Duodenal mucosa (tissue), 2 donors: ENCODE data around the gene CXCL8.
"Not testable (repeated sequence)": the region's sequence is repeated elsewhere in the genome, so short reads cannot be mapped to it uniquely, and the experiment has no call there.

ENCODE experiments used
- H3K27ac ChIP-seq: one replicate; pipeline ENCODE4 v1.7.0; 2013; ENCODE audit warnings: low read depth, low read length
- H3K27me3 ChIP-seq, 2 donors: one replicate each; pipeline ENCODE4 v1.7.0; 2013; ENCODE audit warnings: low read length in 2 of 2, control low read depth in 1 of 2; ENCODE audit not compliant: insufficient read depth in 2 of 2, control insufficient read depth in 1 of 2
- H3K36me3 ChIP-seq, 2 donors: one replicate each; pipeline ENCODE4 v1.7.0; 2013; ENCODE audit warnings: low read length in 2 of 2, control low read depth in 1 of 2; ENCODE audit not compliant: insufficient read depth in 2 of 2, control insufficient read depth in 1 of 2
- H3K4me1 ChIP-seq, 2 donors: one replicate each; pipeline ENCODE4 v1.7.0; 2013; ENCODE audit warnings: low read length in 2 of 2, control low read depth in 1 of 2; ENCODE audit not compliant: insufficient read depth in 2 of 2, control insufficient read depth in 1 of 2
- H3K4me3 ChIP-seq, 2 donors: one replicate each; pipeline ENCODE4 v1.7.0; 2013; ENCODE audit warnings: low read length in 2 of 2, low read depth in 1 of 2
- H3K9ac ChIP-seq, 2 donors: one replicate each; pipeline ENCODE4 v1.7.0; 2013; ENCODE audit warnings: low read length in 2 of 2, low read depth in 1 of 2
- H3K9me3 ChIP-seq, 2 donors: one replicate each; pipeline ENCODE4 v1.7.0; 2013; ENCODE audit warnings: low read length in 2 of 2, control low read depth in 1 of 2; ENCODE audit not compliant: control insufficient read depth in 1 of 2

The CXCL8 gene

GRCh38 chr4:73740353-73740778 is at the start of gene CXCL8:
CXCL8 (plus strand) TSS chr4:73740569; CDS start chr4:73740659, 90 bp downstream.
- Histone ChIP-seq H3K27ac (no peak within 1 kb of the TSS), H3K36me3 (no peaks in the 10 kb centered on the region), H3K9me3 (no peaks in the 10 kb centered on the region), H3K9ac (no peak within 1 kb of the TSS), H3K4me1 (no peaks in the 10 kb centered on the region), H3K27me3 (no peaks in the 10 kb centered on the region), H3K4me3 (peak within 1 kb of the TSS in 1 of 2 donors; percentile 33)

GRCh38 chr4:73691201-73691600 is 49.2 kb upstream of the CXCL8 start:
- not testable (repeated sequence) for H3K27ac ChIP-seq, H3K9ac ChIP-seq, H3K9me3 ChIP-seq, H3K4me3 ChIP-seq, H3K36me3 ChIP-seq, H3K4me1 ChIP-seq, H3K27me3 ChIP-seq

DNA sequence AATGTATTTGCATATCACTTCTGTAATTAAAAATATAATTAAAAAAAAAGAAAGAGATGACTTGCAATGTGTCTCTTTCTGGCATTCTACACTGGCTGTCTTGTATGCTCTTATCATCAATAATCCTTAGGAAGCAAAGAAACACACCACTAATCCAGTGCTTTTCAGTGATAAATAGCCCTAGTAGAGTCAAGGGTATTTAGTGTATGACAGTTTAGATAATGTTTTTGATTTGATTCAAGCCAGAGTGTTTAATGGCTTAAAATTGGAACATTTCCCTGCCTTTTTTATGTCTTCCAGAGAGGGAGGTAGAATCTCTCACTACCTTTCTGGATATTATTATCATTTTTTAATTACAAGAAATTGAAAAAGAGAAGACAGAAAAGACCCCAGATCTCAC is 48.6 kb upstream of the CXCL8 start:
- Histone ChIP-seq H3K36me3 (no peaks in the 10 kb centered on the region), H3K4me1 (no peaks in the 10 kb centered on the region), H3K9ac (no peak overlapping the region), H3K9me3 (no peaks in the 10 kb centered on the region), H3K27ac (no peak overlapping the region), H3K27me3 (no peaks in the 10 kb centered on the region), H3K4me3 (no peak overlapping the region)

DNA sequence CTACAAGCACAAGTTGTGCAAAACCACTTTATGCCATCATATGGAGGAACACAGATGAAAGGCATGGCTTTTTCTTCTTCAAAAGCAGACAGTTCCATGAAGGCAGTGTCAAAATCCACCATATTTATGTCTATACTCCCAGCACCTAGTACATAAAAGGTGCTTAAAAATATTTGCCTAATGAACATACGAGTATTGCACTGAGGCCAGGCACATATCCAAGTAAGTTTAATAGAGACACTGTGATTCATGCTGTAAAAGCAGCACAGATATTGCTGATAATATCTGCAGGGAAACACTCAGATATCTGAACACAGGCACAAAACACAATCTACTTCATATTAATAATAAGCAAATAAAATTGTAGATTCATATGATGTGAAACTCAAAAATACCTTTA is 48.1 kb upstream of the CXCL8 start:
- no peaks in the 10 kb centered on the region for H3K36me3 ChIP-seq
- H3K9ac ChIP-seq = no peak overlapping the region
- H3K9me3 ChIP-seq = no peaks in the 10 kb centered on the region
- no peak overlapping the region for H3K4me3 ChIP-seq
- no peak overlapping the region for H3K27ac ChIP-seq
- no peaks in the 10 kb centered on the region for H3K4me1 ChIP-seq
- no peaks in the 10 kb centered on the region for H3K27me3 ChIP-seq

DNA sequence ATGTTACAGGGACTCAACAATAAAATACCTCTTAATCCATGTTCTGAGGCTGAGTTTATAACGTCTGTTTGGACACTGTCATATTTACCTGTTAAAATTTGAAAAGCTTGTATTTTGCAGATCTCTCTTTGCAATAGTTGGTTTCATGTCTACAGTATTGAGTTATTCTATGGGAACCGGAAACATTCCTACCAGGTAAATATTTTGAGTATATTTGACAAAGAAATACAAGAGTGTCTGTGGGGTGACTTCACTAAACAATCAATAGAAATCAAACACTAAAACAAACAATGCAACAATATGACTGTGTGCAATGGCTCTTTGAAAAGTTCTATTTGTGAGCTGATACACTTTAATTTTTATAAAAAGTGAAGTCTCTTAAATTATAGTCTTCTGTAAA is 47.7 kb upstream of the CXCL8 start:
- H3K4me1 ChIP-seq = no peaks in the 10 kb centered on the region
- H3K27ac ChIP-seq = no peak overlapping the region
- H3K9ac ChIP-seq = no peak overlapping the region
- H3K36me3 ChIP-seq = no peaks in the 10 kb centered on the region
- no peaks in the 10 kb centered on the region for H3K9me3 ChIP-seq
- no peaks in the 10 kb centered on the region for H3K27me3 ChIP-seq
- H3K4me3 ChIP-seq = no peak overlapping the region

- H3K27ac ChIP-seq = no peak overlapping the region
- no peaks in the 10 kb centered on the region for H3K36me3 ChIP-seq
- H3K9me3 ChIP-seq = no peaks in the 10 kb centered on the region
- H3K9ac ChIP-seq = no peak overlapping the region
- H3K27me3 ChIP-seq = no peaks in the 10 kb centered on the region
- no peak overlapping the region for H3K4me3 ChIP-seq
- H3K4me1 ChIP-seq = no peaks in the 10 kb centered on the region
These were observed 46.6 kb upstream of the CXCL8 start for GRCh38 chr4:73693811-73694210.

DNA sequence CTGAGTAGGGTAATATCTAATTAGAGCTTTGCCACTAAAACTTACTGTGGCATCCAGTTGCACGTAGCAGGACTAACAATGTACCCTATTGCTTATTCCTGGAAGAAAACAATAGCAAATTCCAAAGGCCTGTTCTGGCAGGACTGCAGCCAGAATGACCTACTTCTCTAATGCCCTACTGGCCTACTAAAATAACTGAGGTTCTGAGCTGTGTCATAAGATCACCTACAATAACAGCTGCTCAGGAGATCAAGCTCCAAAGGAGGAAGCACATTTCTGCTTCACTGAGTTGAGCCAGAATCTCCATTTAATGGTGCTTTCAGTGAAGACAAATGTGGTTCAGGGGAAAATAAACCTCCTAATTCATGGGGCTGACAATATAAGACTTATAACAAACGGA is 42.2 kb upstream of the CXCL8 start:
- H3K27ac ChIP-seq = no peak overlapping the region
- H3K9me3 ChIP-seq = no peaks in the 10 kb centered on the region
- H3K4me1 ChIP-seq = no peaks in the 10 kb centered on the region
- H3K36me3 ChIP-seq = no peaks in the 10 kb centered on the region
- no peak overlapping the region for H3K4me3 ChIP-seq
- no peaks in the 10 kb centered on the region for H3K27me3 ChIP-seq
- H3K9ac ChIP-seq = no peak overlapping the region

GRCh38 chr4:73701116-73701515 is 39.3 kb upstream of the CXCL8 start:
- Histone ChIP-seq H3K27ac (no peak overlapping the region), H3K4me3 (no peak overlapping the region), H3K27me3 (no peaks in the 10 kb centered on the region), H3K9ac (no peak overlapping the region), H3K4me1 (peaks cover 0 to 4% of the 10 kb centered on the region in 2 donors), H3K9me3 (no peaks in the 10 kb centered on the region), H3K36me3 (no peaks in the 10 kb centered on the region)

DNA sequence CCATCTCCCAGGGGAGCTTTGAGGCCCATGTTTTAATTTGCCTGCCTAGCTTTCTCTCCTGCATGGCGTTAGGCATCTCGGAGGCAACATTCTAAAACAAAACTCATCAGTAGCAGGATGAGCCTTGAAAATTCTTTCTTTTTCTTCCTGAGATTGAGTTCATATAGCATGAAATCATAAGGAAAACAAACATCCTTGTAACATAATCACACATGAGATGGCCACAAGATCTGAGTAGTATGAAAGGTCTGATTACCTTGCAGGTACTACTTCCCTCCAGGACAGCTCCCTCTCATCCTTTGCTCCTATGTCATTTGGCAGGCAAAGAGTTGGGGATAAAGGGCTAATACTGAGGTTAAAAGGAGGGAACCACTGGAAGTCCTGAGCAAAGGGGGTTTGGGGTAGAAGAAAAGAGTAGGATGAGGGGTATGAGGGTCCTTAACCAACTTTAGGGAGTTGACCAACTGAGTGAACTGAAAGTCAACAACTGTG is 37.5 kb upstream of the CXCL8 start:
- Histone ChIP-seq H3K4me3 (no peak overlapping the region), H3K4me1 (peaks cover 0 to 4% of the 10 kb centered on the region in 2 donors), H3K9me3 (no peaks in the 10 kb centered on the region), H3K27ac (no peak overlapping the region), H3K36me3 (no peaks in the 10 kb centered on the region), H3K9ac (no peak overlapping the region), H3K27me3 (no peaks in the 10 kb centered on the region)

GRCh38 chr4:73703320-73703719 is 37.0 kb upstream of the CXCL8 start:
- H3K9ac ChIP-seq = no peak overlapping the region
- H3K27ac ChIP-seq = no peak overlapping the region
- H3K27me3 ChIP-seq = no peaks in the 10 kb centered on the region
- peaks cover 0 to 6% of the 10 kb centered on the region in 2 donors for H3K4me1 ChIP-seq
- no peaks in the 10 kb centered on the region for H3K36me3 ChIP-seq
- H3K9me3 ChIP-seq = no peaks in the 10 kb centered on the region
- H3K4me3 ChIP-seq = no peak overlapping the region
